Sigmoid colon (tissue), 4 donors: Measurements from ENCODE around the gene CLVS2.

ENCODE experiments used
- EP300 ChIP-seq, 4 donors: sonication (generic); formaldehyde crosslinking; IDR thresholded peaks; one replicate each; pipeline ENCODE4 v1.6.1; 2017; ENCODE audit warnings: antibody characterized with exemption in 4 of 4
- POLR2A ChIP-seq, 2 donors: fragments of 450-650 bp; IDR thresholded peaks; one replicate each; pipeline ENCODE4 v1.6.1; 2016; ENCODE audit warnings: antibody characterized with exemption in 2 of 2, mild to moderate bottlenecking in 2 of 2, moderate library complexity in 2 of 2
- POLR2AphosphoS5 ChIP-seq, 4 donors: sonication (generic); formaldehyde crosslinking; IDR thresholded peaks; one replicate each; pipeline ENCODE4 v1.6.1; 2017; ENCODE audit warnings: antibody characterized with exemption in 4 of 4
- TF ChIP-seq, protein P1 (sequence below), 4 experiments: fragments of 450-650 bp in 3 of 4; fragments of 200-600 bp in 1 of 4; IDR thresholded peaks; one replicate each; pipeline ENCODE4 v1.5.1; 2016 to 2019; ENCODE audit warnings: antibody characterized with exemption in 4 of 4, mild to moderate bottlenecking in 3 of 4, moderate library complexity in 2 of 4

DNA sequence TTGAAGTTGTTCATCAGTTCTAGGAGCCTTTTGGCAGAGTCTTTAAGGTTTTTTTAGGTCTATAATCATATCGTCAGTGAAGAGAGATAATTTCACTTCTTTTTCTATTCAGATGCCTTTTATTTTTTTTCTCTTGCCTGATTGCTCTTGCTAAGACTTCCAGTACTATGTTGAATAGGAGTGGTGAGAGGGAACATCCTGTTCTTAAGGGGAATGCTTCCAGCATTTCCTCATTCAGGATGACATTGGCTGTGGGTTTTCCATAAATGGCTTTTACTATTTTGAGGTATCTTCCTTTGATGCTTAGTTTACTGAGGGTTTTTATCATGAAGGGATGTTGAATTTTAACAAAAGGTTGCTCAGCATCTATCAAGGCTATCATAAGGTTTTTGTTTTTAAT lies 109.5 kb downstream of the CLVS2 start:
- TF ChIP-seq EP300 (IDR thresholded peaks at IDR 0.05) (no peak), POLR2A (IDR thresholded peaks at IDR 0.05) (no peak), POLR2AphosphoS5 (IDR thresholded peaks at IDR 0.05) (no peak)
- TF ChIP-seq, protein P1, sequence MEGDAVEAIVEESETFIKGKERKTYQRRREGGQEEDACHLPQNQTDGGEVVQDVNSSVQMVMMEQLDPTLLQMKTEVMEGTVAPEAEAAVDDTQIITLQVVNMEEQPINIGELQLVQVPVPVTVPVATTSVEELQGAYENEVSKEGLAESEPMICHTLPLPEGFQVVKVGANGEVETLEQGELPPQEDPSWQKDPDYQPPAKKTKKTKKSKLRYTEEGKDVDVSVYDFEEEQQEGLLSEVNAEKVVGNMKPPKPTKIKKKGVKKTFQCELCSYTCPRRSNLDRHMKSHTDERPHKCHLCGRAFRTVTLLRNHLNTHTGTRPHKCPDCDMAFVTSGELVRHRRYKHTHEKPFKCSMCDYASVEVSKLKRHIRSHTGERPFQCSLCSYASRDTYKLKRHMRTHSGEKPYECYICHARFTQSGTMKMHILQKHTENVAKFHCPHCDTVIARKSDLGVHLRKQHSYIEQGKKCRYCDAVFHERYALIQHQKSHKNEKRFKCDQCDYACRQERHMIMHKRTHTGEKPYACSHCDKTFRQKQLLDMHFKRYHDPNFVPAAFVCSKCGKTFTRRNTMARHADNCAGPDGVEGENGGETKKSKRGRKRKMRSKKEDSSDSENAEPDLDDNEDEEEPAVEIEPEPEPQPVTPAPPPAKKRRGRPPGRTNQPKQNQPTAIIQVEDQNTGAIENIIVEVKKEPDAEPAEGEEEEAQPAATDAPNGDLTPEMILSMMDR (IDR thresholded peaks at IDR 0.05): no peak
